ENCODE measurements around the gene STAMBP.
"Not testable (repeated sequence)": the region's sequence is repeated elsewhere in the genome, so short reads cannot be mapped to it uniquely, and the experiment has no call there.

Gene STAMBP

DNA sequence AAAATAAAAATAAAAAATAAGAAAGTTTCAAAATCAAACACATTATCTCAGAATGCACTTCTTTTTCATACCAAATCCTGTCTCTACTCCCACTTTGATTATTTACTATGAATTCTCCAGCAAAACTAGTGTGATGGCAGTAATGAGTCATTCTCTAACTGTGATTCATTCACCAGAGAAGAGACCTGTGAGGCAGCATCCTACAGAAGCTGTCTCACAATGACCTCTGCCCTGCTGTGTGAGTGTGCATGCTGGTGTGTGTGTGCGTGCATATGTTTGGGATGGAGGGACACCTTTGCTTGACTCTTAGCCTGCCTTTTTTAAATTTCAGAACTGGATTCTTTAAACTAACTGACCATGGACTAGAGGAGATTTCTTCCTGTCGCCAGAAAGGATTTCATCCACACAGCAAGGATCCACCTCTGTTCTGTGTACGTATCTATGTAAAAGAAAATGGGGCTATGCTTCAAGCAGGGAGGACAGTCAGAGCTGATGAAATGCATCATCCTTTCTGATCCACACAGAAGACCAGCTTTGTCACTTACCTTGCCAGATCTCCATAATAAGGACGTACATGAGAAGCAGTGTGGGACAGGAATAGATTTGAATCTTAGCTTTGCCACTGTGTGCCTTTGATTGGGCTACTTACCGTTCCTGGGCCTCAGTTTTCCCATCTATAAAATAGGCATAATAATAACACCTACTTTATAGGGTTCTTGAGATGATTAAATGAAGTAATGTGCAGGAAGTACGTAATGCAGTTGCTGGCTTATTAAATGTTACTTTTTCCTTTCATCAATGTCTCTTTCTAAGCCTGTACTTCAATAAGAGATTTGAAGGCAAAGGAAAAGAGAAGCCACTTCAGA is 31.2 kb downstream of the STAMBP start:
- TF ChIP-seq, protein P1, sequence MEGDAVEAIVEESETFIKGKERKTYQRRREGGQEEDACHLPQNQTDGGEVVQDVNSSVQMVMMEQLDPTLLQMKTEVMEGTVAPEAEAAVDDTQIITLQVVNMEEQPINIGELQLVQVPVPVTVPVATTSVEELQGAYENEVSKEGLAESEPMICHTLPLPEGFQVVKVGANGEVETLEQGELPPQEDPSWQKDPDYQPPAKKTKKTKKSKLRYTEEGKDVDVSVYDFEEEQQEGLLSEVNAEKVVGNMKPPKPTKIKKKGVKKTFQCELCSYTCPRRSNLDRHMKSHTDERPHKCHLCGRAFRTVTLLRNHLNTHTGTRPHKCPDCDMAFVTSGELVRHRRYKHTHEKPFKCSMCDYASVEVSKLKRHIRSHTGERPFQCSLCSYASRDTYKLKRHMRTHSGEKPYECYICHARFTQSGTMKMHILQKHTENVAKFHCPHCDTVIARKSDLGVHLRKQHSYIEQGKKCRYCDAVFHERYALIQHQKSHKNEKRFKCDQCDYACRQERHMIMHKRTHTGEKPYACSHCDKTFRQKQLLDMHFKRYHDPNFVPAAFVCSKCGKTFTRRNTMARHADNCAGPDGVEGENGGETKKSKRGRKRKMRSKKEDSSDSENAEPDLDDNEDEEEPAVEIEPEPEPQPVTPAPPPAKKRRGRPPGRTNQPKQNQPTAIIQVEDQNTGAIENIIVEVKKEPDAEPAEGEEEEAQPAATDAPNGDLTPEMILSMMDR (IDR thresholded peaks at IDR 0.05; ENCODE audit: insufficient read depth, low read length, poor library complexity, severe bottlenecking): no peak
- Histone ChIP-seq H3K4me3 (replicated peaks; ENCODE audit: low read depth, low read length) (no peak overlapping the region), H3K36me3 (ENCODE audit: control insufficient read depth, insufficient read depth, low read length) (peaks cover 19% of the 10 kb centered on the region), H3K27me3 (replicated peaks; ENCODE audit: control insufficient read depth, insufficient read depth, low read length) (no peaks in the 10 kb centered on the region)
- DNase-seq (ENCODE audit: extremely low read depth, insufficient read length): no peak

DNA sequence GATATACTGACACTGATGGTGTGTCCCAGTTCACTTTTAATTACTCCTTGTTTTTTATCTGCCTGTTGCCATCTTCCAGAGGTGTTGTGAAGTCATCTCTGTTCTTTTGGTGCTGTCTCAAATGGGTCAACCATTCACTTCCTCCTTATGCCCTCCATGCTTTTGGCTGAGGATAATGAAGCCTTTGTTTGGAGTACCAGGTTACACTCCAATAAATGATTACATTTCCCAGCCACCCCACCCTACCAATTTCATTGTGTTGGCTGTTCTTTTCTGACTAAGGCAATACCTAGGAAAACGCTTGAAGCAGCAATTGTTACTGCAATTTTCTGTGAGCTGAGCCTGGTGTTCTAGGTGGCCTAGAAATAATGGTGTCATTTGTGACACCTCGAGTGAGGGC is 34.2 kb downstream of the STAMBP start:
- H3K27me3 ChIP-seq (replicated peaks; ENCODE audit: control insufficient read depth, insufficient read depth, low read length): no peaks in the 10 kb centered on the region
- H3K4me3 ChIP-seq (replicated peaks; ENCODE audit: low read depth, low read length): no peak overlapping the region
- TF ChIP-seq, protein P1 (IDR thresholded peaks at IDR 0.05; ENCODE audit: insufficient read depth, low read length, poor library complexity, severe bottlenecking): no peak
- DNase-seq (ENCODE audit: extremely low read depth, insufficient read length): no peak
- peaks cover 15% of the 10 kb centered on the region for H3K36me3 ChIP-seq (ENCODE audit: control insufficient read depth, insufficient read depth, low read length)

DNA sequence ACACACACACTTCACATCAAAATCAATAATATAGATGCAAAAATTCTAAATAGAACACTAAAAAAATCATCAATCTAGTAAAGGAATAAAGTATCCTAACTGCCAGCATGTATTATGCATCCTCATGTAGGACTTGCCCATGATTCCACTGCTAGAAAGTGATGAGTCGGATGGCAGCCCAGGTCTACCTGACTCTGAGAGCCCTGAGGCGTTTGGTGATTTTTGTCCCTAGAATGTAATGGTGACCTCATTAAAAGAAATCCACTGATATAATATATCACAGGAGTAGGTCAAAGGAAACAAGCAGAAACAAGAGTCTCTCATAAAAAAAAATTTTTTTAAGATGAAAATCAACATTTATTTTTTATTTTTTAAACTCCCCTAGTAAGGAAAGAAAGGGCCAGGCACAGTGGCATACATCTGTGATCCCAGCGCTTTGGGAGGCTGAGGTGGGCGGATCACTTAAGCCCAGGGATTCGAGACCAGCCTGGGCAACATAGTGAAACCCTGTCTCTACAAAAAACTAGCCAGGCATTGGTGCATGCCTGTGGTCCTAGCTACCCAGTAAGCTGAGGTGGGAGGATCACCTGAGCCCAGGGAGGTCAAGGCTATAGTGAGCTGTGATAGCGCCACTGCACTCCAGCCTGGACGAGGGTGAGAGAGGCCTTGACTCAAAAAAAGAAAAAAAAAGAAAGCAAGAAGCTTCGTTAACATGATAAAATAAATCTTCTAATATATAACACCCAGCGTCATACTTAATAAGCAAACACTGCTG is 39.6 kb downstream of the STAMBP start:
- TF ChIP-seq, protein P1 (IDR thresholded peaks at IDR 0.05; ENCODE audit: insufficient read depth, low read length, poor library complexity, severe bottlenecking): no peak
- DNase-seq (ENCODE audit: extremely low read depth, insufficient read length): no peak
- Histone ChIP-seq H3K4me3 (replicated peaks; ENCODE audit: low read depth, low read length) (no peak overlapping the region), H3K27me3 (replicated peaks; ENCODE audit: control insufficient read depth, insufficient read depth, low read length) (no peaks in the 10 kb centered on the region), H3K36me3 (ENCODE audit: control insufficient read depth, insufficient read depth, low read length) (peaks cover 10% of the 10 kb centered on the region)

DNA sequence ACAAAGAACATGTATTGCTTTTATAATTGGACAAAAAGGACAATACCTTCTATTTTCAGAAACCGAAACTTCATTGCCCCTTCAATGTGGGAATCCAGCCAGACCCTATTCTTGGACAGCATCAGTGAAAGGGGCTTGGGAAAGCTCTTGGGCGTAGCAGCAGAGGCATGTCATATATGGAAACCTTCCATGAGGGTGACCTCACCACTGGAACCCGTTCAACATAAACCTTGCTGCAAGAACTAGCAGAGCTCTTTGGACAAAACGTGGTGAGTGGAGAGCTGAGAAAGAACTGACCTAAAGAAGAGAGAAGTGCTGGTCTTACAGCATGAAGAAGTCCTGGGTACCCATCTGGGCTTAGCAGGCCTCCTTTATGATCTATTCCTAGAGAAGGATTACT is 41.3 kb downstream of the STAMBP start:
- no peak for DNase-seq (ENCODE audit: extremely low read depth, insufficient read length)
- H3K27me3 ChIP-seq (replicated peaks; ENCODE audit: control insufficient read depth, insufficient read depth, low read length): no peaks in the 10 kb centered on the region
- H3K36me3 ChIP-seq (ENCODE audit: control insufficient read depth, insufficient read depth, low read length): no peaks in the 10 kb centered on the region; the same call in 1 of the 2 replicates
- TF ChIP-seq, protein P1 (IDR thresholded peaks at IDR 0.05; ENCODE audit: insufficient read depth, low read length, poor library complexity, severe bottlenecking): no peak
- H3K4me3 ChIP-seq (replicated peaks; ENCODE audit: low read depth, low read length): no peak overlapping the region

DNA sequence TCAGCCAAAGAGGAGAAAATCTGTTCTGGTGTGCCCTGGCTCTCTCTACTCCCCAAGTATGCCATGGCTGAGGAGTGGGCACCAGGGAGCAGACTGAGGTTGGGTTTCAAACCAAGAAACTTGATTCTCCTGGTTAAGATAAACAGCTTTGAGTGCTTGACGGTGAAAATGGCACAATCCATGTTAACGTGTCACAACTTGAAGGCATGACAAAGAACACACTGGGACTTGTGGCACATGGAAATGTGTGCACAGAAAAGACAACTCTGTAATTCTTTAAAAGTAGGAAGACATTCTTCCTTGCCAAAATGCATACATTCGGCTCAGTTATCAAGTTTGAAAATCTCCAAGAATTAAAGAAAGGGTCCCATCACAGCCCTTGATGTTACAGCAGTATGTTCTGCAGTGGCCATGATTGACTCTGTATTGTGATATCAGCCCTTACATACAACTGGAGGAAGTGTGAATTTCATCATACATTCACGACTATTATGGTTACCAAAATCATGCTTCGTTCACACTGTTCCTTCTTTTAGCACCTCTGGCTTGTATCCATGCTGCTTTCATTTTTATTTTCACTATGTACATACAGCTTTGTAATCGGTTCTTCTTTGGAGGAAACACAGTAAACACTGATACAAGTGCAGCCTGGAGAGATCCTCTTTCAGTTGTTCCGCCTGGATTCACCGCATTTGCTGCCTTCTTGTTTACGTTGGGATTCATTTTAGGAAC is 48.5 kb downstream of the STAMBP start:
- DNase-seq (ENCODE audit: extremely low read depth, insufficient read length): no peak
- Histone ChIP-seq H3K27me3 (replicated peaks; ENCODE audit: control insufficient read depth, insufficient read depth, low read length) (no peaks in the 10 kb centered on the region), H3K36me3 (ENCODE audit: control insufficient read depth, insufficient read depth, low read length) (no peaks in the 10 kb centered on the region), H3K4me3 (replicated peaks; ENCODE audit: low read depth, low read length) (no peak overlapping the region)
- TF ChIP-seq, protein P1 (IDR thresholded peaks at IDR 0.05; ENCODE audit: insufficient read depth, low read length, poor library complexity, severe bottlenecking): no peak

DNA sequence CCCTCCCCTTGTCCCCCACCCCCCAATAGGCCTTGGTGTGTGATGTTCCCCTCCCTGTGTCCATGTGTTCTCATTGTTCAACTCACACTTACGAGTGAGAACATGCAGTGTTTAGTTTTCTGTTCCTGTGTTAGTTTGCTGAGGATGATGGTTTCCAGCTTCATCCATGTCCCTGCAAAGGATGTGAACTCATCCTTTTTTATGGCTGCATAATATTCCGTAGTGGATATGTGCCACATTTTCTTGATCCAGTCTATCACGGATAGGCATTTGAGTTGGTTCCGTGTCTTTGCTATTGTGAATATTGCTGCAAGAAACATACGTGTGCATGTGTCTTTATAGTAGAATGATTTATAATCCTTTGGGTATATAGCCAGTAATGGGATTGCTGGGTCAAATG is 49.2 kb downstream of the STAMBP start:
- not testable (repeated sequence) for H3K27me3 ChIP-seq (replicated peaks; ENCODE audit: control insufficient read depth, insufficient read depth, low read length); H3K4me3 ChIP-seq (replicated peaks; ENCODE audit: low read depth, low read length); H3K36me3 ChIP-seq (ENCODE audit: control insufficient read depth, insufficient read depth, low read length); DNase-seq (ENCODE audit: extremely low read depth, insufficient read length)
